PC-9 (cell line): ENCODE measurements around the gene RPL35.

Experiments used
- CTCF ChIP-seq: fragments of 200-600 bp; sonication (generic); conservative IDR thresholded peaks from 2 replicates; pipeline ENCODE4 v1.6.1; 2017; ENCODE audit warnings: mixed run types, antibody characterized with exemption, mild to moderate bottlenecking, moderate library complexity
- EZH2 ChIP-seq: fragments of 200-600 bp; sonication (generic); IDR thresholded peaks from 2 replicates; pipeline ENCODE4 v1.8.0; 2017; ENCODE audit warnings: antibody characterized with exemption, low read depth

GRCh38 chr9:124887832-124888231 is 26.1 kb upstream of the RPL35 start:
- no peak for TF ChIP-seq EZH2
- TF ChIP-seq CTCF = no peak
